Small intestine (tissue), 7 donors: ENCODE results near the gene MAP3K10. TPM values are rescaled to one million over a fixed set of nuclear protein-coding genes. Genes with fewer than 3 reads are reported as not detected.

Experiments
- DNase-seq, 2 donors: peaks; one replicate each; pipeline versions ENCODE4 v3.0.0 to v3.0.0-alpha.2; 2013
- FAIRE-seq: peaks from 2 replicates; lab custom pipeline; 2012; peaks lifted over from hg19 to GRCh38; lab: Jason Lieb, UNC
- H3K27ac ChIP-seq, 3 donors: one replicate each; pipeline ENCODE4 v1.5.1; 2013; ENCODE audit warnings: low read length in 2 of 3, mild to moderate bottlenecking in 2 of 3, control low read depth in 1 of 3, inconsistent platforms in 1 of 3, low read depth in 1 of 3, moderate library complexity in 1 of 3
- H3K27me3 ChIP-seq, 3 donors: one replicate each; pipeline ENCODE4 v1.6.1; 2013; ENCODE audit warnings: low read length in 3 of 3, inconsistent platforms in 1 of 3; ENCODE audit not compliant: control insufficient read depth in 3 of 3, insufficient read depth in 3 of 3
- H3K36me3 ChIP-seq, 3 donors: one replicate each; pipeline ENCODE4 v1.6.1; 2013; ENCODE audit warnings: low read length in 3 of 3, inconsistent platforms in 1 of 3, low read depth in 1 of 3, mild to moderate bottlenecking in 1 of 3, moderate library complexity in 1 of 3; ENCODE audit not compliant: control insufficient read depth in 3 of 3, insufficient read depth in 2 of 3
- H3K4me1 ChIP-seq, 3 donors: one replicate each; pipeline ENCODE4 v1.6.1; 2013; ENCODE audit warnings: low read length in 2 of 3, inconsistent platforms in 1 of 3, low read depth in 1 of 3, mild to moderate bottlenecking in 1 of 3, moderate library complexity in 1 of 3; ENCODE audit not compliant: control insufficient read depth in 3 of 3, insufficient read depth in 2 of 3
- H3K4me3 ChIP-seq, 3 donors: one replicate each; pipeline ENCODE4 v1.5.1; 2013; ENCODE audit warnings: low read length in 3 of 3, control low read depth in 1 of 3, inconsistent platforms in 1 of 3, low read depth in 1 of 3, mild to moderate bottlenecking in 1 of 3, moderate library complexity in 1 of 3
- H3K9me3 ChIP-seq, 2 donors: one replicate each; pipeline ENCODE4 v1.6.1; 2013; ENCODE audit warnings: low read depth in 1 of 2, low read length in 1 of 2; ENCODE audit not compliant: control insufficient read depth in 2 of 2, insufficient read depth in 1 of 2
- WGBS, 3 donors: extraction: QIAGEN DNeasy Blood & Tissue Kit; methylation state at CpG; one replicate each; pipeline ENCODE4 v1.1.7; 2013; 5-methylcytosine and 5-hydroxymethylcytosine counted together
- polyA plus RNA-seq, 4 donors: library from polyadenylated mRNA; stranded (reverse) in 3 of 4; unstranded in 1 of 4; fragments of 200-250 nt in 3 of 4; fragments of 120-200 nt in 1 of 4; gene quantifications; one replicate each; pipeline versions ENCODE4 v1.2.1 to v1.2.3, GENCODE V29; 2013
- donor health status: healthy with polysubstance abuse.
- donor health status: control.
- donor health status: control.
- donor health status: Bipolar disorder and iron deficiency.
- donor health status: healthy.

The MAP3K10 gene
- polyA plus RNA-seq, 4 donors: 5.4 to 9.7 (median 6.9) TPM

DNA sequence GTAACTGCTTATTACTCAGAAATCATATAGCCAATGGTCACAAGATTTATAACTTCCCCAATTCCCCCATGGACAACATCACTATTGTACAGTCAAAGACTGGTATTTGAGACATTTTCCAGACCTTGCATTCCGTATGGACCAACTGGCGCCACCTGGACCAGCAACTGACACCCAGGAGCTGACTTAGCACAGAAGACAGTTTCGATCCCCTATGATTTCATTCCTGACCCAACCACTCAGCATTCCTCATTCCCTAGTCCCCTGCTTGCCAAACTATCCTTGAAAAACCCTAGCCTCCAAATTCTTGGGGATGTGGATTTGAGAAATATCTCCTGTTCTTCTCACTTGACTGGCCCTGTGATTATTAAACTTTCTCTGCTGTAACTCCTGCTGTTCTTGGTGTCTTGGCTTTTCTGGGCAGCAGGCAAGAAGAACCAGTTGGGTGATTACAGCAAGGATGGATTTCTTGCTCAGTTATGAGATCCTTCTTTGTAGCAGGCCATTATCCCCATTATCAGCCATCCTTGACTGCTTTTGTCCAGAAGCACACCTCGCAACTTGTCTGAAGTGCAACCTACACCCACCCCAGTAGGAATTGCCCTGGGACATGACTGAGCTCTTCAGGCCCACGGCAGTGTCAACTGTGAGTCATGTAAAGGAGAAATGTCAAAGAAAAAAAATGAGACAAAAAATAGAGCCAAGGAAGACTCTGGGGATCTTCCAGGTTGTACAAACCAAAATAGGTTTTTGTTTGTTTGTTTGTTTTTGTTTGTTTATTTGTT lies 13.7 kb upstream of the MAP3K10 start:
- Histone ChIP-seq H3K36me3 (no peaks in the 10 kb centered on the region), H3K9me3 (no peaks in the 10 kb centered on the region), H3K4me1 (no peaks in the 10 kb centered on the region), H3K27ac (no peak overlapping the region), H3K4me3 (no peak overlapping the region), H3K27me3 (peaks cover 0 to 5% (median 0%) of the 10 kb centered on the region in 3 donors)
- no peak for FAIRE-seq
- WGBS, 3 donors: 80 to 82% (median 80%) methylated on average over 5 of the region's 5 CpGs
- no peak for DNase-seq

DNA sequence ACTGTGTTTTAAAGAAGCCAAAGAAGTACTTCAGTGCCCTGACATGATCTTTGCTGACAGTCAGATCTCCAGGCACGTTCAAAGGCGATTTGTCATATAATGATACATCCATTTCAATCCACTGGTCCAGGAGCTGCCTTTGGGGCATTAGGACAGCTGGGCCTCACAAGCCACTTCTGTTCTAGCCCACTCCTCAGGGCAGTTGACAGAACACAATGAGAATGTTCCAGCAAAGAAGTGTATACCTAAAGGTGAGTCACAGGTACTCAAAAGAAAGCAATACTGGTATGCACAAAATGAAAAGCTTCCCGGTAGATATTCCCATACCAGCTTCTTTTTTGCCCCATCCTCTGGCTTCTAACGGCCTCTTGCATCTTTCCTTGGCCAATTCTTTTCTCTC lies 12.5 kb upstream of the MAP3K10 start:
- no peak for FAIRE-seq

DNA sequence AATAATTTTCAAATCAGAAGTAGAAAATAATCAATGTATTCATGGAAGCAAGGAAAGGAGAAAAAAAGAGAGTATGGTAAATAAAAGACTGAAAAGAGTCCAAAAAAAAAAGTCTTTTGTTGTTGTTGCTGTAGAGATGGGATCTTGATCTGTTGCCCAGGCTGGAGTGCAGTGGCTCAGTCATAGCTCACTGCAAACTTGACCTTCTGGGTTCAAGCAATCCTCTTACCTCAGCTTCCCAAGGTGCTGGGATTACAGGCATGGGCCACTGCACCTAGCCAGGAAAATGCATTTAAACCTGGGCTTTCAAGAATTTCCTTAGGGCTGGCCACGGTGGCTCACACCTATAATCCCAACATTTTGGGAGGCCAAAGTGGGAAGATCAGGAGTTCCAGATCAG lies 7.0 kb upstream of the MAP3K10 start:
- no peak for FAIRE-seq

More for the DNA sequence above, 12.5 kb upstream of the MAP3K10 start:
- Histone ChIP-seq H3K27ac (no peak overlapping the region), H3K4me1 (no peaks in the 10 kb centered on the region), H3K4me3 (no peak overlapping the region), H3K27me3 (peaks cover 0 to 5% (median 0%) of the 10 kb centered on the region in 3 donors), H3K36me3 (no peaks in the 10 kb centered on the region), H3K9me3 (no peaks in the 10 kb centered on the region)
- DNase-seq: no peak
- 71 to 83% (median 79%) methylated on average over 4 of the region's 4 CpGs for WGBS, 3 donors

DNA sequence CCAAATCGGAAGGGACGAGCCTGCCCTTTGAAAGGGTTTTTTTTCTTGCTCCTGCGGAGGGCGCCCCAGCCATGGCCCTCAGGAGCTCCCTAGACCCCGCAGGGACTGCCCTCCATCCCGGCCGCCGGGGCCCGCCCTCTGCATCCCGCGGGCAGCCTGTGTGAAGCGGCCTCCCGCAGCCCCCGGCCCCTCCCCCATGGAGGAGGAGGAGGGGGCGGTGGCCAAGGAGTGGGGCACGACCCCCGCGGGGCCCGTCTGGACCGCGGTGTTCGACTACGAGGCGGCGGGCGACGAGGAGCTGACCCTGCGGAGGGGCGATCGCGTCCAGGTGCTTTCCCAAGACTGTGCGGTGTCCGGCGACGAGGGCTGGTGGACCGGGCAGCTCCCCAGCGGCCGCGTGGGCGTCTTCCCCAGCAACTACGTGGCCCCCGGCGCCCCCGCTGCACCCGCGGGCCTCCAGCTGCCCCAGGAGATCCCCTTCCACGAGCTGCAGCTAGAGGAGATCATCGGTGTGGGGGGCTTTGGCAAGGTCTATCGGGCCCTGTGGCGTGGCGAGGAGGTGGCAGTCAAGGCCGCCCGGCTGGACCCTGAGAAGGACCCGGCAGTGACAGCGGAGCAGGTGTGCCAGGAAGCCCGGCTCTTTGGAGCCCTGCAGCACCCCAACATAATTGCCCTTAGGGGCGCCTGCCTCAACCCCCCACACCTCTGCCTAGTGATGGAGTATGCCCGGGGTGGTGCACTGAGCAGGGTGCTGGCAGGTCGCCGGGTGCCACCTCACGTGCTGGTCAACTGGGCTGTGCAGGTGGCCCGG lies 815 bp downstream of the MAP3K10 start:
- Histone ChIP-seq H3K4me3 (peak overlapping the region; percentile 43 to 91 (median 89)), H3K4me1 (peaks cover 0 to 4% (median 0%) of the 10 kb centered on the region in 3 donors), H3K36me3 (no peaks in the 10 kb centered on the region), H3K27ac (no peak overlapping the region), H3K9me3 (no peaks in the 10 kb centered on the region), H3K27me3 (no peaks in the 10 kb centered on the region)
- 14 to 18% (median 15%) methylated on average over 35 to 62 of the region's 62 CpGs for WGBS, 3 donors
- FAIRE-seq (no peak), DNase-seq (peak in 1 of 2 donors; percentile 52)

More for the DNA sequence above, 7.0 kb upstream of the MAP3K10 start:
- WGBS, 3 donors: 79 to 90% (median 86%) methylated on average over 1 of the region's 1 CpG
- H3K27me3 ChIP-seq: peaks cover 0 to 2% (median 0%) of the 10 kb centered on the region in 3 donors
- H3K9me3 ChIP-seq: no peaks in the 10 kb centered on the region
- no peak for DNase-seq
- no peak overlapping the region for H3K27ac ChIP-seq
- H3K36me3 ChIP-seq: no peaks in the 10 kb centered on the region
- no peaks in the 10 kb centered on the region for H3K4me1 ChIP-seq
- no peak overlapping the region for H3K4me3 ChIP-seq

DNA sequence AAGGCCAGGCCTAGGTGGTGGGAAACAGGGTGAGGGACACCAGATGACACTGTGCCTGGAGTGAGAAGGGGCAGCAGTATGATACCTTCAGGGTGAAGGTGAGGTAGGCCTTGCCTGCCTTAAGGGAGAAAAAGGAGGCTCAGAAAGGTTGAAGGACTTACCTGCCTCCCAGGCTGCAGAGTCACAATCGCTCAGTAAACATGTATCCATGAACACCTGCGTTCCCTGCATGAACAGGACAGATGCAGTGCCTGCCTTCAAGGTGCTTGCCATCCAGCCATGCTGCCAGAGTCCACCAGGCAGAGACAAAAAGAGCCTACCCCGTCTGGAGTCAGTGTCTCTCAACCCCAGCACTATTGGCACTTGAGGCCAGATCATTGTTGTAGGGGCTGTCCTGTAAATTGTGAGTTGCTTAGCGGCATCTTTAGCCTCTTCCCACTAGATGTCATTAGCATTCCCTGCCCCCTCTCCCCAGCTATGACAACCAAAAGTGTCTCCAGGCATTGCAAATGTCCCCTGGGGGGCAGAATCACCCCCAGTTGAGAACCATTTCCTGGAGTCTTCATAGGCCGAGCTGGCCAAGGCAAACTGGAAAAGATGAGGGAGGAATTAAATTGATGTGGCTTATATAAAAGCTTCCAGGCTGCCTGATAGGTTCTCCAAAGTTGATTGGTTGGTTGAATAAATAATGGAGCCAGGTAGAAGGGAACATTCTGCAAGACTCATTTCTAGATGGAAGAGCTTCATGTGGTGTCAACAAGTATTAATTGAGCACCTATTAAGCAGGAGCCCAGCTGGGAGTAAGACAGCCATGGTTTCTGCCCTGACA lies 1.7 kb downstream of the MAP3K10 start:
- H3K27me3 ChIP-seq: no peaks in the 10 kb centered on the region
- no peak overlapping the region for H3K4me3 ChIP-seq
- 82 to 91% (median 90%) methylated on average over 5 of the region's 5 CpGs for WGBS, 3 donors
- H3K9me3 ChIP-seq: no peaks in the 10 kb centered on the region
- H3K36me3 ChIP-seq: no peaks in the 10 kb centered on the region
- H3K4me1 ChIP-seq: peaks cover 0 to 4% (median 0%) of the 10 kb centered on the region in 3 donors
- DNase-seq: no peak
- FAIRE-seq: no peak
- no peak overlapping the region for H3K27ac ChIP-seq

DNA sequence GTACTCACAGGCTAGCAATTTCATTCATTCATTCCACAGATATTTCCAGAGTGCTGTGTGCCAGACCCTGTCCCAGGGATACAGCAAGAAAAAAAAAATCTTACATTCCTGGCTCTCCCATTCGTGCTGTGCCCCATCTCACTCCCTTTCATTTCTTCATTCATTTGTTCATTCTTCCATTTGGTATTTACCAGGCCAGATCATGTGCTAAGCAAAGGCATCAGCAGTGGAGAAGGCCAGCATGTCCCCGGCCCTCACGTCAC lies 2.3 kb downstream of the MAP3K10 start:
- Histone ChIP-seq H3K4me3 (no peak overlapping the region), H3K4me1 (peaks cover 0 to 4% (median 0%) of the 10 kb centered on the region in 3 donors), H3K9me3 (no peaks in the 10 kb centered on the region), H3K27me3 (no peaks in the 10 kb centered on the region), H3K36me3 (peaks cover 0 to 3% (median 0%) of the 10 kb centered on the region in 3 donors), H3K27ac (no peak overlapping the region)
- 90 to 96% (median 94%) methylated on average over 3 of the region's 3 CpGs for WGBS, 3 donors
- FAIRE-seq: no peak
- no peak for DNase-seq

DNA sequence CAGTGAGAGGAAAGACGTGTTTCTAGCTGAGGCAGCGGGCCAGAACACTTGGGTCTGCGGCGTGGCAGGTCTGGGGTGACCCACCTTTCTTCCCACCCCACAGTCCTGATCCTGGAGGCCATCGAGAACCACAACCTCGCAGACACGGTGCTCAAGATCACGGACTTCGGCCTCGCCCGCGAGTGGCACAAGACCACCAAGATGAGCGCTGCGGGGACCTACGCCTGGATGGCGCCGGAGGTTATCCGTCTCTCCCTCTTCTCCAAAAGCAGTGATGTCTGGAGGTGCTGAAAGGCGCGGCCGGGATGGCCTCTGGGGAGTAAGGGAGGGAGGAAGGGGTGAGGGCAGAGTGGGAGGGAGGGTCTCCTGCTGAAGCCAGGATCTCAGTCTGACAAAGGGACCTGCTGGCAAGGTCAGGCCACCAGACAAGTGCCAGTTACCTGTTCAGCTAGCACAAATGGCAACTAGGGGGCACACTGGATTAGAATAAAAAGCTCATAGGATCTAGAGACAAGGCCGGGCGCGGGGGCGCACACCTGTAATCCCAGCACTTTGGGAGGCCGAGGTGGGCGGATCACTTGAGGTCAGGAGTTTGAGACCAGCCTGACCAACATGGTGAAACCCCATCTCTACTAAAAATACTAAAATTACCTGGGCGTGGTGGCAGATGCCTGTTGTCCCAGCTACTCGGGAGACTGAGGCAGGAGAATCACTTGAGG lies 7.2 kb downstream of the MAP3K10 start:
- Histone ChIP-seq H3K27ac (no peak overlapping the region), H3K36me3 (peaks cover 0 to 9% (median 0%) of the 10 kb centered on the region in 3 donors), H3K27me3 (no peaks in the 10 kb centered on the region), H3K4me3 (no peak overlapping the region), H3K9me3 (no peaks in the 10 kb centered on the region), H3K4me1 (no peaks in the 10 kb centered on the region)
- WGBS, 3 donors: 96% methylated on average over 29 of the region's 29 CpGs
- FAIRE-seq (no peak), DNase-seq (no peak)
